HCEC 1CT (cell line): ENCODE results near the gene RFX1.
"Not testable (repeated sequence)": the region's sequence is repeated elsewhere in the genome, so short reads cannot be mapped to it uniquely, and the experiment has no call there.

Source experiments
- DNase-seq: peaks from one replicate; pipeline ENCODE4 v3.0.0-alpha.2; 2017

RFX1 gene

DNA sequence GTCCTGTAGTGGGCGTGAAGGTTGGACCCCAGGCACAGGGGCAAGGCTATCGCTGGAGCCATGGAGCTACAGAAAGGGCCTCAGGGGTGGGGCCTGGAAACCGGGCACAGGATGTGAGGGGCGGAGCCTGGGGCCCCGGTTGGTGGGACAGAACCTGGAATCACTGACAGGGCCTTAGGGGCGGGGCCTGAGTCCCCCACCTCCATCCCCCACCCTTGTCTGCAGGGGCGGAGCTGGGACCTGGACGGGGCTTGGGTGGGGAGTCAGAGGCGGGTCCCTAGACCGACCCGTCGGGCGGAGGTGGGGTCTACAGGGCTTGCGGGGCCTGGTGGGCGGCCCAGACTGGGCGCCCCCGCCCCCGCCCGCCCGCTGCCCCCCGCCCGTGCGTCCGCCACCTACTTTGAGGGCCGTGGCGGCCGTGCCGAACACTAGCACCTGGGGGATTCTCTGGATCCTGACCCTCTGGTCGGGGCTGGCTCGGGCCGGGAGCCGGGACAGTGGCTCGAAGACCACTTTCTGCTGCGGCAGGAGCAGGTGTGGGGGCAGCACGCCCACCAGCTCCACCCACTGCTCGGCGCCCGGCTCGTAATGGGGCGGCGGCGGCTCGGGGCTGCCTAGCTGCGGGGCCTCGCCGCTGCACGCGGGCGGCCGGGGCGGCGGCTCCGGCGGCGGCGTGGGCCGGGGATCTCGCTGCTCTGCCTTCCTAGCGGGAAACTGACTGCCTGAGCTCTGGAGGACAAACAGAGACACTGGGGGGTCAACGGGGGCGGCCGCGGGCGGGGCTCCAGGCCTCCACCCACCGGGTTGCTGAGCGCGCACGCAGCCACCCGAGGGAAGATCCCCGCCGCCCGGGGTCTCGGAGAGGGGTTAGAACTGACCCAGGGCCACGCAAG, 27.5 kb downstream of the RFX1 start:
- DNase-seq: no peak

DNA sequence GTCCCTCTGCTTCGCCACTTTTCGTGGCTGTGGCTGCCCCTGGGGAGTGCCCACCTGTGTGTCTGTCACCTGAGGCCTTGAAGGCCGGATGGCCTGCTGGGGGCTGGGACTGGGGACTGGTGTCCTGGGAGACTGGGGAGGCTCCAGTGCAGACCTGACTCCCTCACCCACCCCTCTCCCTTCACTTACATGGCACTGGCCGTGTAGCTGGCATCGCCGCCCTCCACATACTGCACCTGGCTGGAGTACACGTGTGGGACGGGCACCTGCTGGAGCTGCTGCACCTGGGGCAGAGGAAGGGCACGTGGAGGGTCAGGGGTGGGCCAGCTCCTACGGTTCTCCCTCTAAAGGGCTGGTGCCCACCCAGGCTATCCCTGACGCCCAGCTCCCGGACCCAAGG, 28.3 kb downstream of the RFX1 start:
- no peak for DNase-seq

DNA sequence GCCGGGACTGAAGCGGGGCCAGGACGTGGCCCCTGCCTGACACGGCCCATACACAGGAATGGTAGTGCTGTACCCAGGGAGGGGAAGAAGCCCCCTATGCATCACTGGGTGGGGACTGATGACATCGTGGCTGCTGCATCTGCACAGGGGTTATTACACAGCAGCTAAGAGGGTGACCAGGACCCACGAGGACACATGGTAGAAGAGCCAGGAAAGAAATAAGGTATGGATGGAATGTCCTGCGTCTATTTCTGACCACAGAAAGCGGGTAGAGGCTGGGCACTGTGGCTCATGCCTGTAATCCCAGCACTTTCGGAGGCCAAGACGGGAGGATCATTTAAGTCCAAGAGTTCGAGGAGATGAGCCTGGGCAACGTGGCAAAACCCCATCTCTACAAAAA, 29.7 kb downstream of the RFX1 start:
- no peak for DNase-seq

DNA sequence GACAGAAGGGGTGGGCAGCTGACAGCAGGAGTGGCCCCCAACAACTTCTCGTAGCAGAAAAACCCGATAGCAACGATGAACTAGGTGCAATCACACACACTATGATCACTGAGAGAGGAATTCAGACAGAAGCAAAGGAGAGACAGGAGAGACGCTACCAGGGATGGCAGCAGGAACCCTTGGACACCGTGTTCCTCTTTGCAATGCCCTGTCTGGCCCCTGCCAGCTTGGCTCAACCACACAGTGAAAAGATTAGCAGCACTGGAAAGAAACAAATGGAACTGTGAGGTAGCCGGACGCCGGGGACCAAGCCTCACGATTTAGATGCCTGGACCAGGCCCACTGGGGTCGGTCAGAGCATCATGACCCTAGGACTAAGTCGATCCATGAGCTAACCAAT, 30.2 kb downstream of the RFX1 start:
- DNase-seq: no peak

DNA sequence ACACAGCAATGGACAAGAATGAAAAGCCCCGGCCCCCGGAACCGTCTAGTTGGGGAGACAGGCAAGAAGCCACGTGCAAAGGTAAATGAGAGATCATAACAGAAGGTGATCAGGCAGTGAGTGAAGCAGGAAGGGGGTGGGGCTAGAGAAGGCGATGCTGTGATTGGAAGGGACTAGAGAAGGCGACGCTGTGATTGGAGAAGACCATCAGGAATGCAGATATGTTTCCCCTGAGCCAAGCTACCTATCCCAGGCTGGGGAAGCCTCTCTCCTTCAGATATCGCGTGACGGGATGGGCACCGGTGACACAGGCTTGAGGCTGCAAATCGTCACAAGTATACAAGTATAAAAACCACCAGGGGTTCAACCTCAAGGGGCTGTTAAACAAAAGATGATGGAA, 32.0 kb downstream of the RFX1 start:
- DNase-seq: no peak

DNA sequence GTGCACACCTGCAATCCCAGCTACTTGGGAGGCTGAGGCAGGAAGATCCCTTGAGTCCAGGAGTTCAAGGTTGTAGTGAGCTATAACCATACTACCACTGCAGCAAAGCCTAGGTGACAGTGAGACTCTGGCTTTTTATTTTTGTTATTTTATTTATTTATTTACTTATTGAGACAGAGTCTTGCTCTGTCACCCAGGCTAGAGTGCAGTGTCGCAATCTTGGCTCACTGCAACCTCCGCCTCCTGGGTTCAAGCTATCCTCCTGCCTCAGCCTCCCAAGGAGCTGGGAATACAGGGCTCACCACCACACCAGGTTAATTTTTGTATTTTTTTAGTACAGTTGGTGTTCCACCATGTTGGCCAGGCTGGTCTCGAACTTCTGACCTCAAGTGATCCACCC, 32.6 kb downstream of the RFX1 start:
- not testable (repeated sequence) for DNase-seq

DNA sequence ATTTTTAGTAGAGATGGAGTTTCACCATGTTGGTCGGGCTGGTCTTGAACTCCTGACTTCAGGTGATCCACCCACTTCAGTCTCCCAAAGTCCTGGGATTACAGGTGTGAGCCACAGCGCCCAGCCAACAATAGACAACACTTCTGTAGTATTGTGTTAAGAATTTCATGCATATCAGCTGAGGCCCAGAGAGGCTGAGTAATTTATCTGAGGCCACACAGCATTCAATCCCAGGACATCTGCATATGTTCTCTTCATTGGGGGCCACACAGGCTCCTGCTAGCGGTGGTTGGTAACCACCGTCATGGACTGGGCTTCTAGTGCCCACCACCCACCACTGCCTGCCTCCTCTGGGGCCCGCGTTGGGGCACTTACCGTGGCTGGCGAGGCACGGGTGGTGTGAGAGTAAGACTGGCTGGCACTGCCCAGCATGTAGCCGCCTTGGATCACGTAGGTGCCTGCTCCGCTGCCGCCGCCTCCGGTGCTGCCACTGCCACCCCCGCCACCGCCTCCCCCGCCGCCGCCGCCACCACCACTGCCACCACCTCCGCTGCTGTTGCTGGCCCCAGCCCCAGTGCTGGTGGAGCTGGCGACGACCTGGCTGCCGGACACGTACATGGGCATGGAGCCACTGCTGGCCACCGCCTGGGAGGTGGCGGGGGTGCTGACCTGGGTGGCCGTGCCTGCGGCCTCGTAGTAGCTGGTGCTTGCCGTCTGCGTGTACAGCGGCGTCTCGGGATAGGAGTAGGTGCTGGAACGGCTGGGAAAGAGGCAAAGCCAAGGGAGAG, 33.6 kb downstream of the RFX1 start:
- DNase-seq: no peak

DNA sequence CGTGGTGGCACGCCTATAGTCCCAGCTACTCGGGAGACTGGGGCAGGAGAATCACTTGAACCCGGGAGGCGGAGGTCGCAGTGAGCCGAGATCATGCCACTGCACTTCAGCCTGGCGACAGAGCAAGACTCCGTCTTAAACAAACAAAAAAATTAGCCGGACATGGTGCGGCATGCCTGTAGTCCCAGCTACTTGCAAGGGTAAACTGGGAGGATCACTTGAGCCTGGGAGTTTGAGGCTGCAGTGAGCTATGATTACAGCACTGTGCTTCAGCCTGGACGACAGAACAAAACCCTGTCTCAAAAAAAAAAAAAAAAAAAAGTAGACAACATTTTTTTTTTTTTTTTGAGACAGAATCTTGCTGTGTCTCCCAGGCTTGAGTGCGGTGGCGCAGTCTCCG, 34.3 kb downstream of the RFX1 start:
- DNase-seq: not testable (repeated sequence)

DNA sequence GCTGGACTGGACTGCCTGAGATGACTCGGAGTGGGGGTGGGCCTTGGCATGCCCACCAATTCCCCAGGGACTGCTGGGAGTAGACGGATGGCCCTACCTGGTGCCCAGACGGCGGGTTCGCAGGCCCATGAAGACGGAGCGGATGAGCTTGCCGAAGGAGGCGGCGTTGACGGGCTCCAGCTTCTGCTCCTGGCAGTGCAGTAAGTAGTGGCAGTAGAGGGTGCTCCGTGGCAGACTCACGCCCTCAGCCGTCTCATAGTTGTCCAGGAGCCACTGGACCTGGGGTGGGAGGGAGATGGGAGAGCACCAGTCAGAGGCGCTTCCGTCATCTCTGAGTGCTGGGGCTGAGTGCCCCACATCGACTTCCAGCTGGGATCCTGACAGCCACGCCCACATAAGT, 36.2 kb downstream of the RFX1 start:
- no peak for DNase-seq

DNA sequence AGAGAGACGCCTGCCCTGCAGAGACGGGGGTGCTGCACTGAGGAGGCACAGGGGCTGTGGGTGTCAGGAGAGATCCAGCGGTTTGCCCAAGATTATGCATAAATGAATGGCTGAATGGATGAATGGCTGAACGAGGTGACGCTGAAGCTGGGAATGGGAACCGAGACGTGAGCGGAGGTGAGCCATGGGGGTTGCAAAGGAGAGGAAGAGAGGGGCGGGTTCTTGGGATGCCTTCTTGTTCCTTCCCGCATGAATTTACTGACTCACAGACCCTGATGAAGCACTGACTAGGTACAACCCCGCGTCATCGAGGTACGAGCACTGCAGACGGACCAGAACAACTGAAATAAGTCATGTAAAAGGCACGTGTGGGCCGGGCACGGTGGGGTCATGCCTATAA, 37.1 kb downstream of the RFX1 start:
- no peak for DNase-seq

DNA sequence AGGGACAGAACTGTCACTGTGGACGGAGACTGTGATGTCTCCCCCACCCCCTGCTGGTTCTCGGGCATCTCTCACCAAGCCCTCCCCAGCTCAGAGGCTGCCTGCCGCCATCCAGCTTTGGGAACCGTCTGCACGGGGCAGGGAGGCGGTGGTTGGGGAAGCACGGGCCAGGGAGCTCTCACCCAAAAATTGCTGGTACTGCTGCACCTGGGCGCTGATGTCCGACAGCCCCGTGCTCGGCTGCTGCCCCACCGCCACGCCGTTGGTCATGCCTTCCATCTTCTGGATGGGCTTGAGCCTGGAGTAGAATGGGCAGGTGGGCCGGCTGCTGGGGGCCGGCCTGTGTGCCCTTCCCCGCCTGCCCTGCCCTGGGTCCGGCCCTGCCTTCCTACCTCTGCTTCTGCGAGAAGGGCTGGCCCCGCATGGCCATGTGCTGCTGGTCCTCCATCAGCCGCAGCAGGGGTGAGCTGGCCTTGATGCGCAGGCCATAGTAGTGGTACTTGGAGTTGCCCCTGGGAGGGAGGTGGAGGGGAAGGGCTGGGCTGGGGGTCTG, 37.7 kb downstream of the RFX1 start:
- DNase-seq: no peak

DNA sequence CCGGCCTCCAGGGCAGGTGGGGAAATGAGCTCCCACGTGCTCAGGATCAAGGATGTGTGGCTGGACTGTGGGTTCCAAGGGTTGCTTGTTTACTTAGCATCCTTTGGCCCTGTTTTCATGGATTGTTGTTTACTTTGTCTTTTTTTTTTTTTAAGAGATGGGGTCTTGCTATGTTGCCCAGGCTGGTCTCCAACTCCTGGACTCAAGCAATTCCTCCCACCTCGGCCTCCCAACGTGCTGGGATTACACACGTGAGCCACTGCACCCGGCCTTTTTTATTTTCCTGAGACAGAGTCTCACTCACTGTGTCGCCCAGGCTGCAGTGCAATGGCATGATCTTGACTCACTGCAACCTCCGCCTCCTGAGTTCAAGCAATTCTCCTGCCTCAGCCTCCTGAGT, 38.9 kb downstream of the RFX1 start:
- not testable (repeated sequence) for DNase-seq

DNA sequence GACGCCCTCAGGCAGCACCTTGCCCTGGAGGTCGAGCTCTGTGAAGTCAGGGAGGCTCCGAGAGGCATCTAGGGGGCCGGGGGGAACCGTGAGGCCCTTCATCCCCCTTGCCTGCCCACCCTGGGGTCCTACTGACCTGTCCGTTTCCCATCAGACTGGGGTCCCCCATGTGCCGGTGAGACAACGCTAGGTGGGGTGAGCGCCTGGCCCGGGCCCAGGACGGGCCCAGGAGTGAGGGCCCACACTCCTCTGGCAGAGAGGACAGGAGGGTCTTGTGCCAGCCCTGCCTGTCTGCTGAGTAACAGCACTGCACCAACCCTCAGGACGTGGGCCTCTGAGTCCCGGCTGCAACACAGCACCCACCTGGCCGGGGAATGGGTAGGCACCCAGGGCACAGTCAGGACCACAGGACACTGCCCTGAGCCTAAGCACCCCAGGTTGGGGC, 39.4 kb downstream of the RFX1 start:
- no peak for DNase-seq

DNA sequence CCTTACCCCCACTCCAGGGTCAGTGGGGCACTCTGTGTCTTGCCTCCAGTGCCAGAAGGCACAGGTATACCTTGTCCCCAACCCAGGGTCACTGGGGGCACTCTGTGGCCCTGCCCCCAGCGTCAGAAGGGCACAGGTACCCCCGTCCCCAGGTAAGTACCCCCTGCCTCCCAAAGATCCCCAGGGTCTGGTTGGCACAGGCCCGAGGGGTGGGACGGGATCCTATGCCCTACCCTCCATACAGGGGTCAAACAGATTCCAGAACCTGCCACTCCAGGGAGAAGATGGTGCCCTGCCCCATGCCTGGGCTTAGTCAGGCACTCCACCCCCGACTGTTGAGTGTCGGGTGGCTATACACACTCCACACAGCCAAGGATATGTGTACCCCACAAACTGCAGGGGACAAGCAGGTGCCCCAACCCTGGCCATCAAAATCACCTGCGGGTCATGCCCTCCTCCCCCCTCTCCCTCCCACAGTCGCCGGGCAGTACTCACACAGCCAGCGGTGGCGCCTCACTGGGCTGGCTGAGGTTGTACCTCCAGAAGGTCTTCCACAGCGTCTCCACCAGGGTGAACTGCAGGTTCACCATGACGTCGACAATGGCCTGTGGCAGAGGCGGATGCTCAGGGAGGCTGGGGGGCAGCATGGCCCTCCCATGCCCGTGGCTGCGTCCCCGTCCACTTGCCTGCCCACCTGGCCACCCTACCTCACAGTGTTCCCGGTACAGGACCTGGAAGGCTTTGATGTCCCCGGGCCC, 40.0 kb downstream of the RFX1 start:
- no peak for DNase-seq

DNA sequence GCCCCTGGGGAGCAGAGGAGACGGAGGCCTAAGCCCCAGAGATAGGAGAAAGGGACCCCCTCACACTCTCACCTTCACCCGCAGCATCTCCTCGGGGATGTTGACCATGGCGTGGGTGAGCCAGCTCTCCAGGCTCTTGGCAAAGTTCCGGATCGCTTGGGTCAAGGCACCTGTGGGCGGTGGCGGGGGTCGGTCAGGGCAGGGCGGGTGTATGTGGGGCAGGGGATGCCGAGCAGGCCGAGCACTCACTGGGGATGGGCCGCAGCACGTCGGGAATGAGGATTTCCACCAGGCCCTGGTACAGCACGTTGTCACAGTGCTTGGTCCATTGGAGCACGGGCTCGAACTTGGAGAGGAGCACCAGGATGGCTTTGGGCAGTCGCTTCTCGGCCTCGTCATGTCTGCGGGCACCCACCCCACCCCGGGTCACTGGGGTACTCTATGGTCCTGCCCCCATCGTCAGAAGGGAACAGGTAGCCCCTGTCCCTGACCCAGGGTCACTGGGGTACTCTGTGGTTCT, 40.7 kb downstream of the RFX1 start:
- no peak for DNase-seq

DNA sequence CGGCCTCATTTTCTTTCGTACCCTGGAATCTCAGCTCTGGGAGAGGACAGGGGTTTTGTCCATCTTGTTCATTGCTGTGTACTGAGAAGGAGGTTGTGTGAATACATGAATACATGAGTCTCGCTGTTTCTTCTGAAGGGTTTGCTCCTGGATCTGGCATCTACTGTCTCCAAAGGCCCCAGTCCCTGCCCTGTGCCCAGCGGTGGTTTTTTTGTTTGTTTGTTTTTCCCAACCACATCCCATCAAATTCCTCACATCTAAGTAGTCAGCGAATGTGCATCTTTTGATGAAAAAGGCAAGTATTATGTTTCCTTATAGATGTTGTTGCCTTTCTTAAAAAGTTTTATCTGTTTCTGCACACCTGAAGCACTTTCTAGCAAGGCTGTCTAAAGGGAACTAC, 41.3 kb downstream of the RFX1 start:
- DNase-seq: peak; percentile 48

DNA sequence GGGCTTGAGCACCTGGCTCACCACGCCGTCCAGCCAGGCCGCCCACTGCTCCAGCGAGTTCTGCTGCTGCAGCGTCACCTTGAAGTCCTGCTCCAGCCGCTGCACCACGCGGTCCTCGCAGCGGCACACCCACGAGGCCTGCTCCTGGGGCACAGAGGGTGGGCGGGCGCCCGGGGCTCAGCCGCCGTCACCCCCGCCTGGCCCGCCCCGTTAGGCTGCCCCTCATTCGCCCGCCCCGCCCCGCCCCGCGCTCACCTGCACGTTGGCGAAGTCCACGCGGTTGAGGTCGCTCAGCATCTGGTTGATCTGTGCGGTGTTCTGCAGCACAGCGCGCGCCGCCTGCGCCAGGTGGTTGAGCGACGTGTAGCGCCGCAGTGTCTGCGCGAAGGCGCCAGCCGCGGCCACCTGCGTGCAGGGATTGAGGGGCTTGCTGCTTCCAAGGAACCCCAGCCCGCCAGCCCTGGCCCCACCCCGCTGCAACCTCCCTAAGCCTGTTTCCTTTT, 42.5 kb downstream of the RFX1 start:
- DNase-seq: no peak

DNA sequence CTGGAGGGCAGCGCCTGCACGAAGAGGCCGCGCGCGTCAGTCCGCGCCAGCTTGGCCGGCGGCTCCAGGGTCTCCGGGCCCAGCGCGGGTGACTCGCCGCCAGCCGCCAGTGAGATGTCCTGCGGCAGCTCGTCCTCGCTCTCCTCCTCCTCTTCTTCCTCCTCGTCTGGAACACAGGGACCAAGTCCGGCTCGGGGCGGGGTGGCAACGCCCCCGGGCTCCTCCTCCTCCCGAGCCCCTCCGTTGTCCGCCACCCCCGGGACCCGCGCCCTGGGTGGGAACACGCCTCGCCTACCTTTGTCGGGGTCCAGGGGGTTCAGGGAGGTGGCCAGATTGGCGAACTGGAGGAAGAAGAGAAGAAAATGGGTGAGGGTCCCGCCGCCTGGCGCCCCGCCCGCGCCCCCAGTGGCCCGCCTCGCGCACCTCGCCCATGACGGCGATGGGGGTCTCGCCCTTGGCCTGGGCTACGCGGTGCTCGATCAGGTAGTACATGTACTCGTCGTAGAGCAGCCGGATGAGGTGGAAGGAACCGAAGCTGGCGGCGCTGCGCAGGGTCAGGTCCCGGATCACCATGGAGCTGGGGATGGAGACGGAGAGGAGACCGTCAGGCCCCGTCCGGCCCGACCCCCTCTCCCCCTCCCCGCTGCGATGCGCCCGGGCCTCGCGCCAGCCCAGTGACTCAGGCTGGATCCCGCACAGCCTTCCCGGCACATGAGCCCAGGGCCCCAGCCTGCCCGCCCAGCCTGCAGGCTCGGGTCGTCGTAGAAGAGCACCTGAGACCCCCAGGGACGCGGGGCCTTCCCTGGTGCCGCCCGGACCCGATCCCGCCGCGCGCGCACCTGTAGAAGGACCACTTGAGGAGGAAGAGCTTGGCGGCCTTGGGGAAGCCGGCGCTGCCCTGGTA, 43.2 kb downstream of the RFX1 start:
- no peak for DNase-seq

DNA sequence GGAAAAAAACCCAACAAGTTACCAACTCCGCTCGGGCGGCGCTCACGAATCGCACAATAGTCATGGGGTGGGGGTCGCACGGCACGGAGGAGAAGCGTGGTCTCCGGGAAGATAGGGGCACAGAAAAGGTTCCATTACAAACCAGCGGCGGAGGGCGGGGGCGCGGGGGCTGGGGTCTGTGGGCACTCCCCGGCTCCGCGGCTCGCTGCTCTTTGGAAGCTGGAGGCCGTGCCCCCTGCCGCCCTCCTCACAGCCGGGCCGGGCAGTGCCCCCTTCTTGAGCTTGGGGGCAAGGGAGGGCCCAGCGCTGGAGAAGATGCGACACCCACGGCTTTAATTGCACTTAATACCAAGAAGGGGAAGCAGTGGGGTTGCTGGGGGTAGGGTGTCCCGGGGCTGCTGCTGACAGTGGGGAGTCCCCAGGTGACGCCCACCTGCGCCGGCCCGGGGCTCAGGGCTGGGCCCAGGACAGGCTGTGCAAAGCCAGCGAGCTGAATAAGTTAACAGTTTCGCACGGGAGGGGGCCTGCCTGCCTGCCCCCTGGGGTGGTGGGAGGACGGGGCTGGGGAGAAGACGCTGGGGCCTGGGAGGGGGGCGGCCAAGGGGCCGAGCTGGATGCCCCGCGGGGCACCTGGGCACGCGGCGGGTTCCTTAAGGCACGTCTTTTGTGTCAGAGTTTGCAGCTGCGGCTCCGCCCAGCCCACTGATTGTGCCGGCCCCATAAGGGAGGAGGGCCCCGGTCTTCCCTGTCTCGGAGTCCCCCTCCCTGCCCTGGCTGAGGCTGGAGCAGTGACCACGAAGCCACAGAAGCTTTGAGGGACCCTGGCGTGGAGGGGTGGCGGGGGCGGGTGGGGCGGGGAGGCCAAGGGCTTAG, 44.1 kb downstream of the RFX1 start:
- DNase-seq: no peak
